Ovary (tissue), 9 donors: Measurements from ENCODE around the gene DOC2A. TPM values are rescaled to one million over a fixed set of nuclear protein-coding genes. Genes with fewer than 3 reads are reported as not detected.

Source experiments
- DNase-seq, 5 donors: peaks; one replicate each; pipeline ENCODE4 v3.0.0-alpha.2; 2019 to 2020
- H3K27ac ChIP-seq, 2 donors: fragments of 200-600 bp; one replicate each; pipeline versions ENCODE4 v1.5.1 to v1.8.0; 2019 to 2022
- H3K27me3 ChIP-seq: fragments of 200-600 bp; one replicate; pipeline ENCODE4 v1.8.0; 2022
- H3K36me3 ChIP-seq: fragments of 200-600 bp; sonication (generic); one replicate; pipeline ENCODE4 v1.5.1; 2019
- H3K4me1 ChIP-seq: one replicate; pipeline ENCODE4 v1.8.1; 2013; ENCODE audit warnings: mild to moderate bottlenecking, moderate library complexity; ENCODE audit not compliant: insufficient read depth
- H3K4me3 ChIP-seq: fragments of 200-600 bp; sonication (generic); one replicate; pipeline ENCODE4 v1.5.1; 2017
- H3K9me3 ChIP-seq, 2 donors: fragments of 200-600 bp in 1 of 2; sonication (generic) in 1 of 2; one replicate each; pipeline versions ENCODE4 v1.5.1 to v1.8.1; 2013 to 2019; ENCODE audit warnings: mild to moderate bottlenecking in 1 of 2, moderate library complexity in 1 of 2
- CTCF ChIP-seq, 3 donors: fragments of 450-650 bp in 2 of 3; fragments of 200-600 bp in 1 of 3; IDR thresholded peaks; one replicate each; pipeline versions ENCODE4 v1.5.1 to v1.8.0; 2016 to 2022; ENCODE audit warnings: antibody characterized with exemption in 3 of 3, mild to moderate bottlenecking in 1 of 3
- EP300 ChIP-seq: sonication (generic); formaldehyde crosslinking; IDR thresholded peaks from one replicate; pipeline ENCODE4 v1.6.1; 2017; ENCODE audit warnings: antibody characterized with exemption
- POLR2A ChIP-seq: fragments of 450-650 bp; IDR thresholded peaks from one replicate; pipeline ENCODE4 v1.6.1; 2017; ENCODE audit warnings: antibody characterized with exemption, mild to moderate bottlenecking, moderate library complexity
- WGBS, 3 donors: extraction: QIAGEN DNeasy Blood & Tissue Kit in 1 of 3; methylation state at CpG; one replicate each; pipeline versions ENCODE4 v1.1.5 to v1.1.7; 2013 to 2017; 5-methylcytosine and 5-hydroxymethylcytosine counted together
- intact Hi-C, 4 donors: fragments of 100-400 bp; cut with DNase I; formaldehyde crosslinking; loops; one replicate each; pipeline versions ENCODE4 v1.11.0 to v1.15.1; 2022 to 2023
- polyA plus RNA-seq, 2 donors: library from polyadenylated mRNA; stranded (reverse); fragments of 200-250 nt in 1 of 2; fragments of 350-450 nt in 1 of 2; fragmentation: Illumina TruSeq in 1 of 2; extraction: RNeasy Lipid Tissue Mini Kit (QIAGEN cat#74804) in 1 of 2; gene quantifications; one replicate each; pipeline ENCODE4 v1.2.3, GENCODE V29; 2013 to 2014
- total RNA-seq, 7 donors: library from RNA; depleted of rRNA in 2 of 7; stranded (reverse); fragments of >200 nt in 2 of 7; fragmentation: NEBNext Ultra II Directional in 3 of 7; extraction: Animal tissue kit (Norgen Biotek cat#: 25700) in 3 of 7; gene quantifications; one replicate each; pipeline versions ENCODE4 v1.1.0 to v1.2.4, GENCODE V29; 2016 to 2023
- donor health status: DM: no; HTN: no; CAD: no; lungs with moderate emphysema.
- donor health status: DM: no; HTN: no; CAD: no.
- donor health status: Bipolar disorder and iron deficiency.
- donor health status: DM: yes; HTN: yes; CAD: no.
- donor health status: DM: no; HTN: no; CAD: no.
- donor health status: DM: yes; HTN: yes; CAD: no.

DOC2A gene
- total and polyA plus RNA-seq, 9 donors: 1.4 to 7.2 (median 3.7) TPM

DNA sequence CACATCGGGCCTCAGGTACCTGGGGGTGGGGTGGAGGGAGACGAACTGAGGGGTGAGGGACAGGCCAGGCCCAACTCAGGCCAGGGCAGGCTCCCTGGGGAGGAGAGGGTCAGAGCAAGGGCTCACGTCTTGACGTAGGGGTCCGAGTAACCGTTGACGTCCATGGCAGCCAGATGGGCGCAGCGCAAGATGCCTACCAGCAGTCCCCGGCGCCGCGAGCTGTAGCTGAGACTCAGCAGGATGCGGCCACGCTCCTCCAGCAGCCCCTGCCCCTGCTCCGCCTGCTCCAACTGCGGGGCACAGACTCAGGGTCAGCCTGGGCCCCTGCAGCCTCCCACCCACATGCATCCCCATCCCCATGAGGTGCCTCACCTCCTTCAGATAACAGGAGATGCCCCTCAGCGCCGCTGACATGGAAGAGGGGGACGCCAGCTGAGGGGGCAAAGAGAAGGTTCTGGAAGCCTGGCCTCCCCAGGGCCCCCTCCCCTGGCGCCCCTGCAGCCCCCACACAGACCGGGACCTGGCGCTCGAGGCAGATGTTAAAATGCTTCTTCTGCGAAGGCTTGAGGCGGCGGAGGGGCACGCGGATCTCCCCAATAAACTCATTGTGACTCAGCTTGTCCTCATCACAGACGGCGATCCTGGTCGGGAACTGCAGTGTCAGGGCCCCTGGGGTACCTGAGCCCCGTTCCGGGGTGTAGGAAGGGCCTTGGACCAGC lies 4.0 kb downstream of the DOC2A start:
- Histone ChIP-seq H3K27me3 (no peaks in the 10 kb centered on the region), H3K4me1 (peaks cover 2% of the 10 kb centered on the region), H3K27ac (no peak overlapping the region), H3K9me3 (no peaks in the 10 kb centered on the region), H3K4me3 (no peak overlapping the region), H3K36me3 (no peaks in the 10 kb centered on the region)
- intact Hi-C loops: loop anchor here in 3 of 4 donors (5.0 to 10.0 kb wide), 5 partner anchors 82 to 202 kb away; partner anchors contain the start of genes MAZ (in 2 of the 3), CDIPT (in 1 of the 3), KCTD13 (in 1 of the 3) and PRRT2 (in 1 of the 3)
- no peak for DNase-seq
- no peak for TF ChIP-seq CTCF (IDR thresholded peaks at IDR 0.05)
- no peak for TF ChIP-seq POLR2A
- TF ChIP-seq EP300: no peak
- 76 to 85% (median 79%) methylated on average over 29 to 34 of the region's 34 CpGs for WGBS, 3 donors

GRCh38 chr16:30006095-30006473 lies 4.7 kb downstream of the DOC2A start:
- H3K9me3 ChIP-seq: no peaks in the 10 kb centered on the region
- no peak overlapping the region for H3K27ac ChIP-seq
- intact Hi-C loops: loop anchor here in 3 of 4 donors (5.0 to 10.0 kb wide), 5 partner anchors 81 to 201 kb away; partner anchors contain the start of genes MAZ (in 2 of the 3), CDIPT (in 1 of the 3), KCTD13 (in 1 of the 3) and PRRT2 (in 1 of the 3)
- WGBS, 3 donors: 81 to 89% (median 85%) methylated on average over 18 of the region's 18 CpGs
- DNase-seq: no peak
- no peak for TF ChIP-seq EP300
- no peak for TF ChIP-seq POLR2A
- no peak for TF ChIP-seq CTCF (IDR thresholded peaks at IDR 0.05)
- H3K4me1 ChIP-seq: peaks cover 2% of the 10 kb centered on the region
- H3K36me3 ChIP-seq: no peaks in the 10 kb centered on the region
- H3K4me3 ChIP-seq: no peak overlapping the region
- no peaks in the 10 kb centered on the region for H3K27me3 ChIP-seq

DNA sequence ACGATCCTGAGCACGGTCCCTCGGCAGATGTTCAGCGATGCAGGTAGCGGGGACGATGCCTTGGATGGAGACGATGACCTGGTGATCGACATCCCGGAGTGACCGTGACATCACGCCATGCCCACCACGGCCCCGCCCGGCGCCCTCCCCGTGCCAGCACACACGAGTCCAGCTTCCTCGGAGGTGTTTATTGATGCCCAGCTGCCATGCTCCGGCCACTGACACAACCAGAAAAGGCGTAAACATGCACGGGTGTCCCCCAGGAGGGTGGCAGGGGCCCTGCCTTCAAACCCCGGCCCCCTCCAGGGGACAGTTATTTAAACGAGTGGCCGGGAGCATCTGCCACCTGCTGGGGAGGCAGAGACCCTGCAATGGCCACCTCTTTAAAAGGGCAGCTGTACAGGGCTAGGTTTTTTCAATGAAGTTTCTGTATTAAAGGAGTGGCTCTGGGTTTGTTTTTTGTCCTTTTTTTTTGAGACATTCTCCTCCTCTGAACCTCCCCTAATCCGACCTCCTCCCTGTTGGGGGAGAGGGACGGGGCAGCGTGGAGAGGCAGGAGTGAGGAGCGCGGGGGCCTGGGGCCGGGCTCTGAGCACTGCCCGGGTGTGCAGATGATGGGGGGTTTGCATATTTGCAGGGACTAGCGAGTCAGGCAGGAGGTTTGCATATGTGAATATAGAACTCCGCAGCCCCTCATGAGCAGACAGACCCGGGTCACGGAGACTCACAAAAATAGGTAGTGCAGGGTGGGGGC lies 5.3 kb downstream of the DOC2A start:
- Histone ChIP-seq H3K4me1 (peaks cover 2% of the 10 kb centered on the region), H3K9me3 (no peaks in the 10 kb centered on the region), H3K27ac (no peak overlapping the region), H3K36me3 (no peaks in the 10 kb centered on the region), H3K27me3 (no peaks in the 10 kb centered on the region), H3K4me3 (no peak overlapping the region)
- DNase-seq: peak in 1 of 5 donors; percentile 46
- peak; percentile 24 to 76 (median 65) for TF ChIP-seq CTCF (IDR thresholded peaks at IDR 0.05)
- TF ChIP-seq POLR2A: no peak
- intact Hi-C loops: loop anchor here in 3 of 4 donors (5.0 to 10.0 kb wide), 5 partner anchors 81 to 201 kb away; partner anchors contain the start of genes MAZ (in 2 of the 3), CDIPT (in 1 of the 3), KCTD13 (in 1 of the 3) and PRRT2 (in 1 of the 3)
- WGBS, 3 donors: 43 to 55% (median 46%) methylated on average over 35 of the region's 35 CpGs

- intact Hi-C loops: loop anchor here in 3 of 4 donors (5.0 to 10.0 kb wide), 6 partner anchors 78 to 200 kb away; partner anchors contain the start of genes KCTD13 (in 2 of the 3), MAZ (in 2 of the 3), CDIPT (in 1 of the 3) and PRRT2 (in 1 of the 3)
- H3K9me3 ChIP-seq: no peaks in the 10 kb centered on the region
- H3K27ac ChIP-seq: no peak overlapping the region
- TF ChIP-seq POLR2A (no peak), CTCF (IDR thresholded peaks at IDR 0.05) (no peak), EP300 (no peak)
- H3K36me3 ChIP-seq: no peaks in the 10 kb centered on the region
- no peak for DNase-seq
- no peaks in the 10 kb centered on the region for H3K27me3 ChIP-seq
- no peak overlapping the region for H3K4me3 ChIP-seq
- 57 to 64% (median 61%) methylated on average over 10 to 11 of the region's 11 CpGs for WGBS, 3 donors
- peaks cover 2% of the 10 kb centered on the region for H3K4me1 ChIP-seq
Measured at GRCh38 chr16:30004811-30005242, 6.0 kb downstream of the DOC2A start.
